Neural progenitor cell (in vitro differentiated cells): Measurements from ENCODE around the gene SUSD6. TPM values are rescaled to one million over a fixed set of nuclear protein-coding genes. Genes with fewer than 3 reads are reported as not detected.

Experiments used
- DNase-seq: peaks from one replicate; pipeline ENCODE4 v3.0.0-alpha.2; 2016; ENCODE audit warnings: low spot score
- H2AFZ ChIP-seq: fragments of 200-600 bp; sonication (generic); replicated peaks from 2 replicates; pipeline ENCODE4 v1.6.1; 2016; ENCODE audit warnings: antibody characterized with exemption
- H3F3A ChIP-seq: fragments of 200-600 bp; sonication (generic); 2 replicates; pipeline ENCODE4 v1.6.1; 2016; ENCODE audit warnings: antibody characterized with exemption, low read depth
- H3K27ac ChIP-seq: fragments of 200-600 bp; sonication (generic); 2 replicates; pipeline ENCODE4 v1.5.1; 2016; ENCODE audit warnings: mild to moderate bottlenecking
- H3K27me3 ChIP-seq: fragments of 200-600 bp; sonication (generic); 2 replicates; pipeline ENCODE4 v1.6.1; 2016; ENCODE audit warnings: mild to moderate bottlenecking, moderate library complexity
- H3K36me3 ChIP-seq: fragments of 200-600 bp; sonication (generic); 2 replicates; pipeline ENCODE4 v1.5.1; 2016
- H3K4me1 ChIP-seq: fragments of 200-600 bp; sonication (generic); 2 replicates; pipeline ENCODE4 v1.6.1; 2016; ENCODE audit warnings: mixed run types
- H3K4me2 ChIP-seq: fragments of 200-600 bp; sonication (generic); 2 replicates; pipeline ENCODE4 v1.6.1; 2016
- H3K4me3 ChIP-seq: fragments of 200-600 bp; sonication (generic); 2 replicates; pipeline ENCODE4 v1.5.1; 2016
- H3K79me2 ChIP-seq: fragments of 200-600 bp; sonication (generic); 2 replicates; pipeline ENCODE4 v1.6.1; 2016; ENCODE audit warnings: low read depth
- H3K9ac ChIP-seq: fragments of 200-600 bp; sonication (generic); 2 replicates; pipeline ENCODE4 v1.6.1; 2016
- H3K9me3 ChIP-seq: fragments of 200-600 bp; sonication (generic); 2 replicates; pipeline ENCODE4 v1.5.1; 2016; ENCODE audit warnings: low read depth
- H4K20me1 ChIP-seq: fragments of 200-600 bp; sonication (generic); 2 replicates; pipeline ENCODE4 v1.6.1; 2016; ENCODE audit warnings: low read depth
- H3K27ac Mint-ChIP-seq: 3 replicates; pipeline ENCODE4 v1.8.0; 2021; ENCODE audit warnings: mixed read lengths
- H3K27me3 Mint-ChIP-seq: 2 replicates; pipeline ENCODE4 v1.8.0; 2022; ENCODE audit warnings: low read depth, mild to moderate bottlenecking, inconsistent platforms, moderate library complexity, mixed read lengths; ENCODE audit not compliant: insufficient read depth
- H3K36me3 Mint-ChIP-seq: 3 replicates; pipeline ENCODE4 v1.8.0; 2021; ENCODE audit warnings: mixed read lengths
- H3K4me1 Mint-ChIP-seq: 3 replicates; pipeline ENCODE4 v1.8.0; 2021; ENCODE audit warnings: mixed read lengths
- H3K4me3 Mint-ChIP-seq: 3 replicates; pipeline ENCODE4 v1.8.0; 2021; ENCODE audit warnings: mild to moderate bottlenecking, moderate library complexity, mixed read lengths
- H3K9me3 Mint-ChIP-seq: 3 replicates; pipeline ENCODE4 v1.8.0; 2020; ENCODE audit warnings: mixed read lengths
- CTCF ChIP-seq: fragments of 200-600 bp; sonication (generic); IDR thresholded peaks from 2 replicates; pipeline ENCODE4 v1.5.1; 2017; ENCODE audit warnings: antibody characterized with exemption, mild to moderate bottlenecking
- EZH2 ChIP-seq: fragments of 200-600 bp; sonication (generic); IDR thresholded peaks from 2 replicates; pipeline ENCODE4 v1.6.1; 2017; ENCODE audit warnings: antibody characterized with exemption, mild to moderate bottlenecking, moderate library complexity
- EZH2phosphoT487 ChIP-seq: fragments of 200-600 bp; sonication (generic); IDR thresholded peaks from 2 replicates; pipeline ENCODE4 v1.6.1; 2017; ENCODE audit warnings: antibody characterized with exemption
- total RNA-seq: library from RNA; depleted of rRNA; stranded (reverse); fragments of >200 nt; gene quantifications from 2 replicates; pipeline ENCODE4 v1.2.3, GENCODE V29; 2015; ENCODE audit warnings: low replicate concordance

The SUSD6 gene
- total RNA-seq, 1 donor from 2014 or later, result 6.3 TPM

GRCh38 chr14:69666112-69666511 lies 54.7 kb downstream of the SUSD6 start:
- H3K4me3 ChIP-seq, result no peak overlapping the region
- peaks cover 3% of the 10 kb centered on the region for H4K20me1 ChIP-seq
- no peaks in the 10 kb centered on the region for H3K36me3 ChIP-seq
- peaks cover 2% of the 10 kb centered on the region for H3F3A ChIP-seq
- H3K27me3 ChIP-seq, result no peaks in the 10 kb centered on the region
- peaks cover 2% of the 10 kb centered on the region for H3K9me3 Mint-ChIP-seq
- H3K36me3 Mint-ChIP-seq, result peaks cover 3% of the 10 kb centered on the region
- no peak for DNase-seq
- no peak overlapping the region for H3K27ac ChIP-seq
- H3K4me1 Mint-ChIP-seq, result peaks cover 15% of the 10 kb centered on the region
- H3K4me3 Mint-ChIP-seq, result no peak overlapping the region
- H3K79me2 ChIP-seq, result no peaks in the 10 kb centered on the region
- H3K9me3 ChIP-seq, result no peaks in the 10 kb centered on the region
- H3K4me2 ChIP-seq, result no peak overlapping the region
- no peak overlapping the region for H2AFZ ChIP-seq
- TF ChIP-seq EZH2, result no peak
- no peak for TF ChIP-seq CTCF
- TF ChIP-seq EZH2phosphoT487, result no peak
- H3K9ac ChIP-seq, result no peak overlapping the region
- no peak overlapping the region for H3K27ac Mint-ChIP-seq
- peaks cover 28% of the 10 kb centered on the region for H3K4me1 ChIP-seq
- H3K27me3 Mint-ChIP-seq, result peaks cover 6% of the 10 kb centered on the region

GRCh38 chr14:69666690-69667211 lies 55.4 kb downstream of the SUSD6 start:
- Mint-ChIP-seq H3K27ac (no peak overlapping the region), H3K4me3 (no peak overlapping the region), H3K27me3 (peaks cover 6% of the 10 kb centered on the region), H3K4me1 (peaks cover 21% of the 10 kb centered on the region), H3K36me3 (peaks cover 3% of the 10 kb centered on the region), H3K9me3 (peaks cover 2% of the 10 kb centered on the region)
- TF ChIP-seq CTCF (no peak), EZH2phosphoT487 (no peak), EZH2 (no peak)
- no peak overlapping the region for H3K4me2 ChIP-seq
- H3K27me3 ChIP-seq, result no peaks in the 10 kb centered on the region
- H3K4me3 ChIP-seq, result no peak overlapping the region
- no peak overlapping the region for H3K9ac ChIP-seq
- no peaks in the 10 kb centered on the region for H3K9me3 ChIP-seq
- no peaks in the 10 kb centered on the region for H3K79me2 ChIP-seq
- peaks cover 9% of the 10 kb centered on the region for H3F3A ChIP-seq
- H3K27ac ChIP-seq, result no peak overlapping the region
- H3K4me1 ChIP-seq, result peaks cover 30% of the 10 kb centered on the region
- DNase-seq, result no peak
- no peak overlapping the region for H2AFZ ChIP-seq
- H3K36me3 ChIP-seq, result no peaks in the 10 kb centered on the region
- H4K20me1 ChIP-seq, result peaks cover 7% of the 10 kb centered on the region

- peaks cover 18% of the 10 kb centered on the region for H4K20me1 ChIP-seq
- no peak overlapping the region for H3K27ac Mint-ChIP-seq
- peaks cover 27% of the 10 kb centered on the region for H3K4me1 Mint-ChIP-seq
These were observed 56.5 kb downstream of the SUSD6 start for GRCh38 chr14:69667938-69668335.

More at GRCh38 chr14:69667938-69668335, 56.5 kb downstream of the SUSD6 start:
- Histone ChIP-seq H3F3A (peaks cover 13% of the 10 kb centered on the region), H3K4me2 (no peak overlapping the region), H3K36me3 (no peaks in the 10 kb centered on the region), H3K9me3 (no peaks in the 10 kb centered on the region), H3K27ac (no peak overlapping the region), H2AFZ (no peak overlapping the region), H3K27me3 (no peaks in the 10 kb centered on the region), H3K4me1 (peaks cover 31% of the 10 kb centered on the region), H3K4me3 (no peak overlapping the region), H3K9ac (no peak overlapping the region), H3K79me2 (peaks cover 4% of the 10 kb centered on the region)
- DNase-seq, result no peak
- peaks cover 3% of the 10 kb centered on the region for H3K36me3 Mint-ChIP-seq
- TF ChIP-seq EZH2phosphoT487 (no peak), EZH2 (no peak), CTCF (no peak)
- H3K9me3 Mint-ChIP-seq, result peaks cover 2% of the 10 kb centered on the region
- no peak overlapping the region for H3K4me3 Mint-ChIP-seq
- H3K27me3 Mint-ChIP-seq, result peaks cover 7% of the 10 kb centered on the region
